ENCODE data around the gene PDK4.

DNA sequence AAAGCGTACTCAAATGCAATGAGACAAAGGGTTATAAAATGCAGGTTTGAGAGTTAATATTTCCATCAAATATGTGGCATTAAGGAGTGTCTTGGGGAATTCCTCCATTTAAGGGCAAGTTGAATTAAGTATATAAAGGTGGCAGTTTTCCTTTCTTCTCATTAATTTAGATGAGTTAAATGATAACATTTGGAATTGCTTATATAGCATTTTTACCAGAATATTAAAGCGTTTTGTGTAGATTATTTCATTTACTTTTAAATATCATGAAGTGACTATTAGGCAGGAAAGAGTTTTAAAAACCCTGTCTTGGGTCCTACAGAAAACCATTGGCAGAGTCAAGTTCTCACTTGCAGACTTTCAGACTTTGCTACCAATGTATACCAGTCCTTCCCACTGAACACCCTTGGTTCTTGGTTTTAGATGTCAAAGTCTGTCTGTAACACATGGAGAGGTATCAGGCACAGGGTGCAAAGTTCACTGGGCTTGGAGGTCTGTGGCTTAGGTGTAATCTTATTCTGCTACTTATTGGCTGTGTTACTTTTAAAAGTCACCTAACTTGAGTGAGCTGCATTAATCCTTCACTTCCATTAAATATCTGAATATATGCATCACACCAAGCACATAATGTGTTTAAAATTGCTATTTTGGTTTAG is 59.5 kb downstream of the PDK4 start:
- TF ChIP-seq POLR2AphosphoS5 (IDR thresholded peaks at IDR 0.05; ENCODE audit: borderline replicate concordance, low read depth, low read length) (no peak), EZH2 (IDR thresholded peaks at IDR 0.05) (no peak), FOXP2 (optimal IDR thresholded peaks at IDR 0.05; ENCODE audit: control extremely low read depth, extremely low read length, insufficient read depth) (no peak)
